H1 (cell line): Measurements from ENCODE around the gene MBNL2.

Source experiments
- CBX5 ChIP-seq: fragments of 300-800, 300-1000 bp; sonication (generic); IDR thresholded peaks from 2 replicates; pipeline ENCODE4 v1.7.1; 2016; ENCODE audit warnings: antibody characterized with exemption, low read length, low read depth
- CEBPB ChIP-seq: IDR thresholded peaks from 2 replicates; pipeline ENCODE4 v1.6.1; 2012; ENCODE audit warnings: low read depth, low read length
- CREB1 ChIP-seq: IDR thresholded peaks from 2 replicates; pipeline ENCODE4 v1.6.1; 2012; ENCODE audit warnings: inconsistent platforms
- CTCF ChIP-seq, 3 experiments: IDR thresholded peaks; 1 replicate in 2 of 3; 2 replicates in 1 of 3; pipeline versions ENCODE4 v1.5.1 to v1.6.1; 2011; ENCODE audit warnings: low read length in 3 of 3, mild to moderate bottlenecking in 3 of 3, inconsistent platforms in 2 of 3, low read depth in 1 of 3, moderate library complexity in 1 of 3; ENCODE audit not compliant: insufficient read depth in 1 of 3; ENCODE audit errors: control extremely low read depth in 1 of 3
- POLR2A ChIP-seq, 2 experiments: IDR thresholded peaks; 1 replicate in 1 of 2; 2 replicates in 1 of 2; pipeline ENCODE4 v1.6.1; 2011; ENCODE audit warnings: low read depth in 2 of 2, low read length in 2 of 2, mild to moderate bottlenecking in 2 of 2; ENCODE audit errors: control extremely low read depth in 1 of 2
- POLR2AphosphoS5 ChIP-seq: IDR thresholded peaks from 2 replicates; pipeline ENCODE4 v1.6.1; 2011; ENCODE audit warnings: low read depth, low read length
- RAD21 ChIP-seq, 2 experiments: IDR thresholded peaks in 1 of 2; conservative IDR thresholded peaks in 1 of 2; 2 replicates each; pipeline ENCODE4 v1.6.1; 2011; ENCODE audit warnings: low read depth in 2 of 2, low read length in 2 of 2, improper control_type of control experiment in 1 of 2, inconsistent platforms in 1 of 2, mild to moderate bottlenecking in 1 of 2, moderate library complexity in 1 of 2
- SIX5 ChIP-seq: IDR thresholded peaks from 2 replicates; pipeline ENCODE4 v1.6.1; 2011; ENCODE audit warnings: mild to moderate bottlenecking, low read depth, low read length
- SP1 ChIP-seq: IDR thresholded peaks from 2 replicates; pipeline ENCODE4 v1.6.1; 2011; ENCODE audit warnings: low read depth, low read length
- TBP ChIP-seq: IDR thresholded peaks from 2 replicates; pipeline ENCODE4 v1.6.1; 2011; ENCODE audit warnings: low read depth, low read length, improper control_type of control experiment
- ZNF274 ChIP-seq: IDR thresholded peaks from 2 replicates; pipeline ENCODE4 v1.7.0; 2012; ENCODE audit warnings: low read length, borderline replicate concordance; ENCODE audit errors: extremely low read depth

DNA sequence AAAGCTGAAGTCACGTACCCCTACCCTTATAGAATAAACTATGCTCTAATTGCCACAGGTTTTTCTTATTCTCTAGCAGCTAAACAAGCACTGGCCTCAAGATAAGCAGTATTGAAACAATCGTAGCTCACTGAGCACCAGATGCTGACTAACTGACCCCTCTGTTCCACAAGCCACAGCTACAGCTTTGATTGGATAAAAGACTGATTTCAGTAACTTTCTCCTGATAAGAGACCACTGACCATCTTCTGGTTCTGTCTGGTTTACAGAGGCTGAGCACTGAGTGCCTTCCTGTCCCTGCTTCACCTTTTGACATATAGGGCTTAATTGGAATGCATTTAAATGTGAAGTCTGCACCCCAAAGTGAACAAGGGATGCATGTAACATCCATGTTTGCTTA, 203.5 kb downstream of the MBNL2 start:
- no peak for TF ChIP-seq POLR2A (IDR thresholded peaks at IDR 0.05; ENCODE audit: control extremely low read depth in 1 of 2, low read depth in 2 of 2, low read length in 2 of 2)
- TF ChIP-seq CBX5 = no peak
- TF ChIP-seq CTCF (IDR thresholded peaks at IDR 0.05; ENCODE audit: control extremely low read depth in 1 of 3, insufficient read depth in 1 of 3, low read depth in 1 of 3, low read length in 3 of 3) = no peak
- no peak for TF ChIP-seq SP1
- no peak for TF ChIP-seq TBP
- no peak for TF ChIP-seq POLR2AphosphoS5
- no peak for TF ChIP-seq SIX5
- TF ChIP-seq CREB1 = no peak
- TF ChIP-seq CEBPB = no peak
- TF ChIP-seq RAD21 (IDR thresholded peaks at IDR 0.05 in 1 of 2, conservative IDR thresholded peaks at IDR 0.05 in 1 of 2; ENCODE audit: low read depth in 2 of 2, low read length in 2 of 2) = no peak
- TF ChIP-seq ZNF274 = no peak
